HG03280 (cell line): ENCODE measurements around the gene OTOP3.

Experiments used
- ATAC-seq: cut with Tn5 transposase; IDR thresholded peaks from one replicate; pipeline ENCODE4 v1.9.1; 2021; ENCODE audit warnings: mild to moderate bottlenecking, moderate library complexity; ENCODE audit not compliant: unreplicated experiment

The OTOP3 gene

GRCh38 chr17:74937064-74938051 lies 1.7 kb downstream of the OTOP3 start:
- no peak for ATAC-seq

- ATAC-seq: no peak
Measured at GRCh38 chr17:74938194-74938950, 2.7 kb downstream of the OTOP3 start.

- no peak for ATAC-seq
Measured at GRCh38 chr17:74939534-74939933, 3.8 kb downstream of the OTOP3 start.

- no peak for ATAC-seq
Measured at GRCh38 chr17:74941128-74941725, 5.5 kb downstream of the OTOP3 start.

GRCh38 chr17:74943808-74944522 lies 8.3 kb downstream of the OTOP3 start:
- no peak for ATAC-seq

- no peak for ATAC-seq
Measured at GRCh38 chr17:74945543-74945942, 9.8 kb downstream of the OTOP3 start.

- no peak for ATAC-seq
Measured at GRCh38 chr17:74946641-74947040, 10.9 kb downstream of the OTOP3 start.

- ATAC-seq: no peak
Measured at GRCh38 chr17:74947041-74947754, 11.5 kb downstream of the OTOP3 start.

- no peak for ATAC-seq
Measured at GRCh38 chr17:74949455-74950115, 13.9 kb downstream of the OTOP3 start.

GRCh38 chr17:74950207-74950606 lies 14.5 kb downstream of the OTOP3 start:
- no peak for ATAC-seq

GRCh38 chr17:74951065-74951464 lies 15.4 kb downstream of the OTOP3 start:
- ATAC-seq: no peak

- no peak for ATAC-seq
Measured at GRCh38 chr17:74951680-74952421, 16.2 kb downstream of the OTOP3 start.

GRCh38 chr17:74952431-74953133 lies 16.9 kb downstream of the OTOP3 start:
- ATAC-seq: no peak

GRCh38 chr17:74953134-74953687 lies 17.5 kb downstream of the OTOP3 start:
- no peak for ATAC-seq

GRCh38 chr17:74954115-74954514 lies 18.4 kb downstream of the OTOP3 start:
- ATAC-seq: no peak

- no peak for ATAC-seq
Measured at GRCh38 chr17:74954665-74955421, 19.1 kb downstream of the OTOP3 start.

GRCh38 chr17:74956093-74956492 lies 20.4 kb downstream of the OTOP3 start:
- no peak for ATAC-seq
